ENCODE results near the gene ABAT. TPM values are rescaled to one million over a fixed set of nuclear protein-coding genes. Genes with fewer than 3 reads are reported as not detected.

The ABAT gene
- total RNA-seq, 1 experiment from 2014 or later = 4.7 TPM

GRCh38 chr16:8714807-8715206 lies 40.4 kb downstream of the ABAT start (continued):
- TF ChIP-seq RAD21 (IDR thresholded peaks at IDR 0.05; ENCODE audit: low read depth) = no peak
- TF ChIP-seq ZFX (IDR thresholded peaks at IDR 0.05) = no peak
- no peak for TF ChIP-seq CBX3 (IDR thresholded peaks at IDR 0.05; ENCODE audit: low read depth)

GRCh38 chr16:8716052-8716451 lies 41.6 kb downstream of the ABAT start:
- Histone ChIP-seq H3K4me1 (ENCODE audit: control insufficient read depth in 1 of 2, insufficient read depth in 2 of 2, low read length in 2 of 2) (no peaks in the 10 kb centered on the region), H3K9me2 (ENCODE audit: insufficient read depth) (no peaks in the 10 kb centered on the region), H3K27me3 (ENCODE audit: insufficient read depth, low read length) (no peaks in the 10 kb centered on the region), H3K79me2 (ENCODE audit: insufficient read depth, low read length) (no peaks in the 10 kb centered on the region), H3K9me3 (ENCODE audit: control insufficient read depth in 1 of 2, insufficient read depth in 1 of 2, low read depth in 1 of 2, low read length in 2 of 2) (peaks cover 3 to 6% of the 10 kb centered on the region in 2 experiments; a peak in 2 of 4 replicates), H3K9ac (ENCODE audit: low read length) (no peak overlapping the region), H3K4me3 (replicated peaks in 1 of 2; ENCODE audit: low read depth in 1 of 2, low read length in 2 of 2) (no peak overlapping the region), H2AFZ (ENCODE audit: low read depth, low read length, poor library complexity, severe bottlenecking) (no peak overlapping the region), H3K4me2 (ENCODE audit: low read length) (no peak overlapping the region), H3K36me3 (ENCODE audit: control insufficient read depth in 1 of 2, insufficient read depth in 2 of 2, low read length in 2 of 2) (no peaks in the 10 kb centered on the region; a peak in 1 of 4 replicates), H4K20me1 (ENCODE audit: insufficient read depth) (no peaks in the 10 kb centered on the region), H3K27ac (ENCODE audit: low read depth, low read length) (no peak overlapping the region)
- CTCF ChIA-PET = no interaction called here
- intact Hi-C loops (cut with micrococcal nuclease) = no loop called here
- no peak for DNase-seq (ENCODE audit: low read depth, low spot score)
- no peak for ATAC-seq
- RAD21 ChIA-PET (ENCODE audit: low non-redundant PET in 1 of 2, low total read pairs in 2 of 2, uncharacterized antibody in 2 of 2, unreplicated experiment in 2 of 2) = no interaction called here
- no TSS peak for BruUV-seq (replicated peaks)
- POLR2A ChIA-PET = no interaction called here
- TF ChIP-seq ELF1 (IDR thresholded peaks at IDR 0.05; ENCODE audit: borderline replicate concordance, low read depth) (no peak), SIN3A (IDR thresholded peaks at IDR 0.05; ENCODE audit: low read depth) (no peak), ZNF274 (IDR thresholded peaks at IDR 0.05; ENCODE audit: low read depth, low read length) (no peak), EZH2phosphoT487 (IDR thresholded peaks at IDR 0.05; ENCODE audit: borderline replicate concordance) (no peak), EZH2 (IDR thresholded peaks at IDR 0.05) (no peak), MAX (IDR thresholded peaks at IDR 0.05) (no peak), POLR2A (IDR thresholded peaks at IDR 0.05; ENCODE audit: borderline replicate concordance, extremely low read depth, insufficient read depth, insufficient read length) (no peak), TCF7L2 (IDR thresholded peaks at IDR 0.05; ENCODE audit: borderline replicate concordance, extremely low read depth, insufficient read depth, insufficient read length) (no peak), ZBTB33 (IDR thresholded peaks at IDR 0.05; ENCODE audit: extremely low read depth, insufficient replicate concordance, low read length) (no peak), SP1 (IDR thresholded peaks at IDR 0.05; ENCODE audit: low read depth) (no peak), POLR2AphosphoS5 (IDR thresholded peaks at IDR 0.05; ENCODE audit: low read depth, low read length) (no peak), REST (IDR thresholded peaks at IDR 0.05; ENCODE audit: low read depth) (no peak), RAD21 (IDR thresholded peaks at IDR 0.05; ENCODE audit: low read depth) (no peak), CTCF (IDR thresholded peaks at IDR 0.05 in 2 of 3, conservative IDR thresholded peaks at IDR 0.05 in 1 of 3; ENCODE audit: borderline replicate concordance in 1 of 3, insufficient read depth in 1 of 3, low read depth in 2 of 3, low read length in 2 of 3) (no peak), CEBPB (IDR thresholded peaks at IDR 0.05; ENCODE audit: low read depth) (no peak), ZFX (IDR thresholded peaks at IDR 0.05) (no peak), FOSL1 (IDR thresholded peaks at IDR 0.05; ENCODE audit: low read depth) (no peak), SRF (IDR thresholded peaks at IDR 0.05; ENCODE audit: low read depth) (no peak), JUND (IDR thresholded peaks at IDR 0.05) (no peak)
